DND-41 (cell line): ENCODE results near the gene ADD1.

Source experiments
- ATAC-seq: fragments of 200-7000 bp; cut with Tn5 transposase; 3 replicates; pipeline ENCODE4 v1.9.1; 2021; ENCODE audit warnings: low read depth; ENCODE audit not compliant: insufficient read depth
- DNase-seq: peaks from one replicate; pipeline ENCODE4 v3.0.0-alpha.2; 2020
- H2AFZ ChIP-seq: 2 replicates; pipeline ENCODE4 v1.6.0; 2012; ENCODE audit warnings: low read depth, low read length
- H3K27ac ChIP-seq: 2 replicates; pipeline ENCODE4 v1.5.1; 2012; ENCODE audit warnings: low read length, inconsistent platforms
- H3K27me3 ChIP-seq: fragments of 200-600 bp; sonication (generic); 2 replicates; pipeline ENCODE4 v1.6.0; 2012; ENCODE audit warnings: low read length, mild to moderate bottlenecking, inconsistent platforms; ENCODE audit not compliant: insufficient read depth, poor library complexity
- H3K36me3 ChIP-seq: 2 replicates; pipeline ENCODE4 v1.5.1; 2012; ENCODE audit warnings: low read length, inconsistent platforms; ENCODE audit not compliant: insufficient read depth
- H3K4me1 ChIP-seq: 2 replicates; pipeline ENCODE4 v1.5.1; 2012; ENCODE audit warnings: mild to moderate bottlenecking, low read length; ENCODE audit not compliant: insufficient read depth
- H3K4me2 ChIP-seq: 2 replicates; pipeline ENCODE4 v1.6.0; 2012; ENCODE audit warnings: mild to moderate bottlenecking, moderate library complexity, low read length, inconsistent platforms; ENCODE audit not compliant: insufficient read depth
- H3K4me3 ChIP-seq, 2 experiments: fragments of 200-600 bp in 1 of 2; shearing (Covaris generic) in 1 of 2; 2 replicates each; pipeline ENCODE4 v1.5.1; 2012 to 2016; ENCODE audit warnings: inconsistent platforms in 2 of 2, low read length in 2 of 2, mild to moderate bottlenecking in 2 of 2, low read depth in 1 of 2, moderate library complexity in 1 of 2
- H3K79me2 ChIP-seq: 2 replicates; pipeline ENCODE4 v1.6.0; 2012; ENCODE audit warnings: low read length, inconsistent platforms; ENCODE audit not compliant: insufficient read depth
- H3K9ac ChIP-seq: 2 replicates; pipeline ENCODE4 v1.6.0; 2012; ENCODE audit warnings: low read depth, mild to moderate bottlenecking, inconsistent platforms, low read length, moderate library complexity
- H3K9me3 ChIP-seq: 2 replicates; pipeline ENCODE4 v1.5.1; 2012; ENCODE audit warnings: low read length, moderate library complexity, mild to moderate bottlenecking, inconsistent platforms; ENCODE audit not compliant: insufficient read depth, severe bottlenecking
- H4K20me1 ChIP-seq: 2 replicates; pipeline ENCODE4 v1.6.0; 2012; ENCODE audit warnings: low read length; ENCODE audit not compliant: insufficient read depth
- EZH2 ChIP-seq: IDR thresholded peaks from 3 replicates; pipeline ENCODE4 v1.6.1; 2012; ENCODE audit warnings: borderline replicate concordance, low read depth, mild to moderate bottlenecking, moderate library complexity, low read length, inconsistent platforms; ENCODE audit not compliant: severe bottlenecking
- TF ChIP-seq, protein P1 (sequence below): IDR thresholded peaks from 2 replicates; pipeline ENCODE4 v1.5.1; 2012; ENCODE audit warnings: borderline replicate concordance, low read length, moderate library complexity, mild to moderate bottlenecking; ENCODE audit not compliant: poor library complexity, severe bottlenecking; ENCODE audit errors: extremely low read depth

ADD1 gene

DNA sequence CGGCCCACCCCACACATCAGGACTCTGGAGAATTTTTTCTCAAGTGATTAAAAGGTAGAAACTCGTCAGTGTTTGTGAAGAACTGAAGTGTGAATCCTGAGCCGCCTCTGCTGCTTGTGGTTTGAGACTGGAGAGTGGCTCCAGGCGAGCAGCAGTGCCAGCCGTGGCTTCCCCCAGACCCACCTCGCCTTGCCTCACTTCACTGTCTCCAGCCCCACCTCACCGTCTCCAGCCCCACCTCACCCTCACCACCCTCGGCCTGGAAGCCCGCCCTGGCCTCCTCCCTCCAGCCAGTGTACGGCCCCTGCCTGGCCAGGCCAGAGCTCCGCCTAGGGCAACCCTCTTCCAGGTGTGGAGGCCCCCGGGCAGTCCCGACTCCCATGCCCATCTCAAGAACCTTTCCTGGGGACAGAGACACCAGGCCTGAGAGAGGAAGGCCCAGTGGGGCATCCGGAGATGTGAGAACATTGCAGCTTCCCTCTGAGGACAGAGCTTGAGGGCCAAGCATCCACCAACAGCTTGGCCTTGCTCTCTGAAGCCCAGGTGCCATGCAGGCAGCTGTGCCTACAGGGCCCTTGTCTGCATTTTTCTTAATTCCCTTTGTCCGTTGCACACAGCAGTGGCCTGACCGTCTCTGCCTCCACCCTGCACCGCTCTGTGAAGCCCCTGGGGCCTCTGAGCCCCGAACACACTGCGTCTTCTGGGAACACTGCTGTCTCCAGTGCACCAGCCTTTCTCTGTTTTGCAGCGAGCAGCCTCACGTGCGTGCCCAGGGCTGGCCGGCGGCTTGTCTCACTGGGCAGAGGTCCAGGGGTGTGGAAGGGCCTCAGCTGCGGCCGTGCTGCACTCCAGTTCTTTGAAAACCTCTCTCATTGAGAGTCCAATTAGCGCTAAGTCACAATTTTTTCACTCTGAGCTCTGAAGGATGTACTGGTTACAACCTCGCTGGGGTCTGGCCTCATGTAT, 37.0 kb upstream of the ADD1 start:
- no peaks in the 10 kb centered on the region for H3K27me3 ChIP-seq
- H3K9me3 ChIP-seq = no peaks in the 10 kb centered on the region
- ATAC-seq = no peak
- no peak overlapping the region for H3K4me2 ChIP-seq
- no peak overlapping the region for H3K27ac ChIP-seq
- H3K79me2 ChIP-seq = no peaks in the 10 kb centered on the region
- H3K9ac ChIP-seq = no peak overlapping the region
- H3K36me3 ChIP-seq = no peaks in the 10 kb centered on the region
- TF ChIP-seq, protein P1, sequence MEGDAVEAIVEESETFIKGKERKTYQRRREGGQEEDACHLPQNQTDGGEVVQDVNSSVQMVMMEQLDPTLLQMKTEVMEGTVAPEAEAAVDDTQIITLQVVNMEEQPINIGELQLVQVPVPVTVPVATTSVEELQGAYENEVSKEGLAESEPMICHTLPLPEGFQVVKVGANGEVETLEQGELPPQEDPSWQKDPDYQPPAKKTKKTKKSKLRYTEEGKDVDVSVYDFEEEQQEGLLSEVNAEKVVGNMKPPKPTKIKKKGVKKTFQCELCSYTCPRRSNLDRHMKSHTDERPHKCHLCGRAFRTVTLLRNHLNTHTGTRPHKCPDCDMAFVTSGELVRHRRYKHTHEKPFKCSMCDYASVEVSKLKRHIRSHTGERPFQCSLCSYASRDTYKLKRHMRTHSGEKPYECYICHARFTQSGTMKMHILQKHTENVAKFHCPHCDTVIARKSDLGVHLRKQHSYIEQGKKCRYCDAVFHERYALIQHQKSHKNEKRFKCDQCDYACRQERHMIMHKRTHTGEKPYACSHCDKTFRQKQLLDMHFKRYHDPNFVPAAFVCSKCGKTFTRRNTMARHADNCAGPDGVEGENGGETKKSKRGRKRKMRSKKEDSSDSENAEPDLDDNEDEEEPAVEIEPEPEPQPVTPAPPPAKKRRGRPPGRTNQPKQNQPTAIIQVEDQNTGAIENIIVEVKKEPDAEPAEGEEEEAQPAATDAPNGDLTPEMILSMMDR = no peak
- no peak for TF ChIP-seq EZH2
- H3K4me1 ChIP-seq = peaks cover 5% of the 10 kb centered on the region
- no peak overlapping the region for H2AFZ ChIP-seq
- no peaks in the 10 kb centered on the region; the same call in 1 of the 2 replicates for H4K20me1 ChIP-seq
- no peak for DNase-seq
- no peak overlapping the region for H3K4me3 ChIP-seq

DNA sequence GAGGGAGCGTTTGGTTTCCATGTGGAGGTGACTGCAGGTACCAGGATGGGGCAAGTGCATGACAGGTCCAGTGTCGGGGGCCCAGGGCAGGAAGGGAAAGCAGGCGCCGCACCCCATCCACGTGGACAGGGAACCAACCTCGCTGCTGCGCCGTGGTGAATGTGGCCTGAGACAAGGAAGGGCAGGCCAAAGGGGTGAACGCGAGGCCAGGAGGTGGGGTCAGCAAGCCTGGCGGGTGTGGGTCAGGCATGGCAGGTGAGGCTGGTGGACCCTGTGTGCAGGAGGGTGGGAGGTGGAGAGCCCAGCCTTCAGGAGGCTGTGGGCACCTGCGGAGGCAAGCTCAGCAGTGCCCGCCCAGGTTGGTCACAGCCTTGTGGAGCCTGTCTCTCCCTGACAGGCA, 36.1 kb upstream of the ADD1 start:
- ATAC-seq (no peak), DNase-seq (no peak)
- Histone ChIP-seq H2AFZ (no peak overlapping the region), H3K9me3 (no peaks in the 10 kb centered on the region), H3K4me1 (peaks cover 14% of the 10 kb centered on the region), H3K4me3 (no peak overlapping the region), H3K4me2 (no peak overlapping the region), H3K36me3 (no peaks in the 10 kb centered on the region), H3K9ac (no peak overlapping the region), H3K27ac (no peak overlapping the region), H4K20me1 (no peaks in the 10 kb centered on the region; the same call in 1 of the 2 replicates), H3K79me2 (no peaks in the 10 kb centered on the region), H3K27me3 (no peaks in the 10 kb centered on the region)
- no peak for TF ChIP-seq EZH2
- TF ChIP-seq, protein P1 = no peak

DNA sequence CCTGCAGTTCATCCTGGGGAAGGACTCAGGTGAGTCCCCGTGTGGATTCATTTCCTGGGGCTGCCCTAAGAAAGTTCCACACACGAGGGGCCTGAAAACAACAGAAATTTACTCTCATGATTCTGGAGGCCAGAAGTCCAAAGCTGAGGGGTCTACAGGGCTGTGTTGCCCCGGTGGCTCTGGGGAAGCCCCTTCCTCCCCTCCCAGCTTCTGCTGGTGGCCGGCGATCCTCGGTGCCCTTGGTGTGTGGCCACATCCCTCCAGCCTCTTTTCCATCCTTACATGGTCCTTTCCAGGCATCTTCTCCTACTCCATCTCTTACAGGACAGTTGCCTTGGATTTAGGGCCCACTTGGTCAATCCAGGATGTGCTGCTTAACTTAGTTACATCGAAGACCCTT, 35.6 kb upstream of the ADD1 start:
- Histone ChIP-seq H3K79me2 (no peaks in the 10 kb centered on the region), H4K20me1 (no peaks in the 10 kb centered on the region; the same call in 1 of the 2 replicates), H2AFZ (no peak overlapping the region), H3K4me3 (no peak overlapping the region), H3K4me1 (peaks cover 18% of the 10 kb centered on the region), H3K36me3 (no peaks in the 10 kb centered on the region), H3K9me3 (no peaks in the 10 kb centered on the region), H3K4me2 (no peak overlapping the region), H3K27me3 (no peaks in the 10 kb centered on the region), H3K27ac (no peak overlapping the region), H3K9ac (no peak overlapping the region)
- ATAC-seq = no peak
- TF ChIP-seq, protein P1 = no peak
- TF ChIP-seq EZH2 = no peak
- no peak for DNase-seq
